Left cardiac atrium (tissue), 4 donors: ENCODE results near the gene TNFRSF1A. TPM values are rescaled to one million over a fixed set of nuclear protein-coding genes. Genes with fewer than 3 reads are reported as not detected.
A peak's percentile ranks its signal among the peaks of the same experiment; 100 is the strongest.

Source experiments
- ATAC-seq, 2 donors: fragments of 200-7000 bp; cut with Tn5 transposase; one replicate each; pipeline ENCODE4 v1.9.1; 2020; ENCODE audit warnings: mild to moderate bottlenecking in 2 of 2, moderate library complexity in 2 of 2
- DNase-seq: peaks from one replicate; pipeline ENCODE4 v3.0.0-alpha.2; 2020
- intact Hi-C, 2 donors: fragments of 100-400 bp; cut with DNase I; formaldehyde crosslinking; loops; one replicate each; pipeline versions ENCODE4 v1.14.1 to v1.15.1; 2022 to 2023
- total RNA-seq, 2 donors: library from RNA; stranded (reverse); fragmentation: NEBNext Ultra II Directional; extraction: Animal tissue kit (Norgen Biotek cat#: 25700); gene quantifications; one replicate each; pipeline ENCODE4 v1.2.1, GENCODE V29; 2021
- donor health status: DM: no; HTN: yes; CAD: no.
- donor health status: DM: no; HTN: yes; CAD: no; lungs with severe emphysema.
- donor health status: DM: yes; HTN: yes; CAD: no.
- donor health status: Dilated cardiomyopathy.

The TNFRSF1A gene
- total RNA-seq, 2 donors from 2014 or later, result 89.6 to 117 TPM

GRCh38 chr12:6330192-6330591 is 11.7 kb downstream of the TNFRSF1A start:
- intact Hi-C loops, result loop anchor here in 1 of 2 donors (10.0 kb wide), 1 partner anchor 205 kb away; the partner anchor contains the start of gene GAPDH
- DNase-seq (no peak), ATAC-seq (no peak)

GRCh38 chr12:6329703-6330064 is 12.2 kb downstream of the TNFRSF1A start:
- intact Hi-C loops, result loop anchor here in 1 of 2 donors (5.0 to 10.0 kb wide), 2 partner anchors 138 to 205 kb away; partner anchors contain the start of gene GAPDH
- ATAC-seq, result no peak
- DNase-seq, result no peak

- intact Hi-C loops, result loop anchor here in 1 of 2 donors (5.0 kb wide), 1 partner anchor 138 kb away; no protein-coding TSS in a partner anchor
- DNase-seq (no peak), ATAC-seq (no peak)
Observed at GRCh38 chr12:6328945-6329702, 12.8 kb downstream of the TNFRSF1A start.

GRCh38 chr12:6328045-6328779 is 13.7 kb downstream of the TNFRSF1A start:
- no peak for ATAC-seq
- intact Hi-C loops, result loop anchor here in 1 of 2 donors (5.0 kb wide), 1 partner anchor 139 kb away; no protein-coding TSS in a partner anchor
- no peak for DNase-seq

- no peak for DNase-seq
- ATAC-seq, result peak in 1 of 2 donors; percentile 14
- intact Hi-C loops, result loop anchor here in 1 of 2 donors (5.0 kb wide), 1 partner anchor 140 kb away; no protein-coding TSS in a partner anchor
Observed at GRCh38 chr12:6327229-6328041, 14.4 kb downstream of the TNFRSF1A start.

GRCh38 chr12:6326316-6327228 is 15.3 kb downstream of the TNFRSF1A start:
- intact Hi-C loops, result loop anchor here in 1 of 2 donors (5.0 kb wide), 1 partner anchor 141 kb away; no protein-coding TSS in a partner anchor
- peak; percentile 32 to 61 for ATAC-seq
- DNase-seq, result peak; percentile 65

- DNase-seq (no peak), ATAC-seq (no peak)
- intact Hi-C loops, result loop anchor here in 1 of 2 donors (5.0 kb wide), 1 partner anchor 142 kb away; no protein-coding TSS in a partner anchor
Observed at GRCh38 chr12:6324936-6325750, 16.7 kb downstream of the TNFRSF1A start.

GRCh38 chr12:6323995-6324711 is 17.7 kb downstream of the TNFRSF1A start:
- ATAC-seq (no peak), DNase-seq (no peak)
- intact Hi-C loops, result no loop called here

- DNase-seq (peak; percentile 58), ATAC-seq (peak; percentile 47 to 59)
- intact Hi-C loops, result no loop called here
Observed at GRCh38 chr12:6323340-6323994, 18.4 kb downstream of the TNFRSF1A start.

GRCh38 chr12:6322969-6323339 is 18.9 kb downstream of the TNFRSF1A start:
- no peak for DNase-seq
- ATAC-seq, result no peak
- intact Hi-C loops, result no loop called here

GRCh38 chr12:6322352-6322751 is 19.5 kb downstream of the TNFRSF1A start:
- DNase-seq, result no peak
- intact Hi-C loops, result no loop called here
- no peak for ATAC-seq

- no peak for ATAC-seq
- DNase-seq, result no peak
- intact Hi-C loops, result no loop called here
Observed at GRCh38 chr12:6321905-6322304, 20.0 kb downstream of the TNFRSF1A start.

GRCh38 chr12:6319446-6319845 is 22.4 kb downstream of the TNFRSF1A start:
- intact Hi-C loops, result no loop called here
- ATAC-seq (no peak), DNase-seq (no peak)

- ATAC-seq, result no peak
- intact Hi-C loops, result no loop called here
- DNase-seq, result no peak
Observed at GRCh38 chr12:6318440-6318879, 23.4 kb downstream of the TNFRSF1A start.

GRCh38 chr12:6317693-6318439 is 24.0 kb downstream of the TNFRSF1A start:
- DNase-seq (no peak), ATAC-seq (no peak)
- intact Hi-C loops, result no loop called here
